C4-2B (cell line): Measurements from ENCODE around the gene RASA3.

Experiments used
- ZFX ChIP-seq: fragments of 450-650 bp; IDR thresholded peaks from 2 replicates; pipeline ENCODE4 v1.6.1; 2017
- TF ChIP-seq, protein P1 (sequence below): fragments of 450-650 bp; conservative IDR thresholded peaks from 2 replicates; pipeline ENCODE4 v1.5.1; 2017; ENCODE audit warnings: mild to moderate bottlenecking

GRCh38 chr13:114121496-114122126, 10.8 kb downstream of the RASA3 start:
- TF ChIP-seq, protein P1, sequence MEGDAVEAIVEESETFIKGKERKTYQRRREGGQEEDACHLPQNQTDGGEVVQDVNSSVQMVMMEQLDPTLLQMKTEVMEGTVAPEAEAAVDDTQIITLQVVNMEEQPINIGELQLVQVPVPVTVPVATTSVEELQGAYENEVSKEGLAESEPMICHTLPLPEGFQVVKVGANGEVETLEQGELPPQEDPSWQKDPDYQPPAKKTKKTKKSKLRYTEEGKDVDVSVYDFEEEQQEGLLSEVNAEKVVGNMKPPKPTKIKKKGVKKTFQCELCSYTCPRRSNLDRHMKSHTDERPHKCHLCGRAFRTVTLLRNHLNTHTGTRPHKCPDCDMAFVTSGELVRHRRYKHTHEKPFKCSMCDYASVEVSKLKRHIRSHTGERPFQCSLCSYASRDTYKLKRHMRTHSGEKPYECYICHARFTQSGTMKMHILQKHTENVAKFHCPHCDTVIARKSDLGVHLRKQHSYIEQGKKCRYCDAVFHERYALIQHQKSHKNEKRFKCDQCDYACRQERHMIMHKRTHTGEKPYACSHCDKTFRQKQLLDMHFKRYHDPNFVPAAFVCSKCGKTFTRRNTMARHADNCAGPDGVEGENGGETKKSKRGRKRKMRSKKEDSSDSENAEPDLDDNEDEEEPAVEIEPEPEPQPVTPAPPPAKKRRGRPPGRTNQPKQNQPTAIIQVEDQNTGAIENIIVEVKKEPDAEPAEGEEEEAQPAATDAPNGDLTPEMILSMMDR: no peak
- TF ChIP-seq ZFX: no peak
